ENCODE results near the gene GTF2A1L. TPM values are rescaled to one million over a fixed set of nuclear protein-coding genes. Genes with fewer than 3 reads are reported as not detected.

GTF2A1L gene
- total RNA-seq (2021; ENCODE audit: unreplicated experiment) (0.22 TPM), Bru-seq, nascent RNA (percentile 29 among the genes with signal in this experiment), BruChase-seq, experiment 1, labeled RNA remaining after a 6-hour chase (not detected), BruChase-seq, experiment 2, labeled RNA remaining after a 2-hour chase (not detected)
- polyA plus RNA-seq (2012) = not detected in 2 replicates
- long read RNA-seq = 0 reads

GRCh38 chr2:48617618-48618017, at the start of gene GTF2A1L:
TSS of gene GTF2A1L (plus strand) at chr2:48617856. CDS start at chr2:48617875, 19 bp downstream.
- Histone ChIP-seq H3K9me2 (ENCODE audit: insufficient read depth) (no peaks in the 10 kb centered on the region), H3K27ac (ENCODE audit: low read depth, low read length) (no peak within 1 kb of the TSS), H3K4me3 (replicated peaks in 1 of 2; ENCODE audit: low read depth in 1 of 2, low read length in 2 of 2) (no peak within 1 kb of the TSS), H3K4me1 (ENCODE audit: control insufficient read depth in 1 of 2, insufficient read depth in 2 of 2, low read length in 2 of 2) (no peaks in the 10 kb centered on the region), H3K36me3 (ENCODE audit: control insufficient read depth in 1 of 2, insufficient read depth in 2 of 2, low read length in 2 of 2) (no peaks in the 10 kb centered on the region), H4K20me1 (ENCODE audit: insufficient read depth) (no peaks in the 10 kb centered on the region), H3K27me3 (ENCODE audit: insufficient read depth, low read length) (no peaks in the 10 kb centered on the region), H3K9me3 (ENCODE audit: control insufficient read depth in 1 of 2, insufficient read depth in 1 of 2, low read depth in 1 of 2, low read length in 2 of 2) (no peaks in the 10 kb centered on the region), H3K9ac (ENCODE audit: low read length) (no peak within 1 kb of the TSS), H2AFZ (ENCODE audit: low read depth, low read length, poor library complexity, severe bottlenecking) (no peak within 1 kb of the TSS), H3K79me2 (ENCODE audit: insufficient read depth, low read length) (no peaks in the 10 kb centered on the region), H3K4me2 (ENCODE audit: low read length) (no peak within 1 kb of the TSS)
- ATAC-seq (no peak), DNase-seq (ENCODE audit: low read depth, low spot score) (no peak)
- CTCF ChIA-PET = no interaction called here
- intact Hi-C loops (cut with micrococcal nuclease) = no loop called here
- BruUV-seq (replicated peaks) = no TSS peak
- TF ChIP-seq ATF3 (IDR thresholded peaks at IDR 0.05) = no peak
- TF ChIP-seq EZH2phosphoT487 (IDR thresholded peaks at IDR 0.05; ENCODE audit: borderline replicate concordance) = no peak
- no peak for TF ChIP-seq SIN3A (IDR thresholded peaks at IDR 0.05; ENCODE audit: low read depth)
- no peak for TF ChIP-seq ELF1 (IDR thresholded peaks at IDR 0.05; ENCODE audit: borderline replicate concordance, low read depth)
- no peak for TF ChIP-seq TCF7L2 (IDR thresholded peaks at IDR 0.05; ENCODE audit: borderline replicate concordance, extremely low read depth, insufficient read depth, insufficient read length)
- TF ChIP-seq YY1 (IDR thresholded peaks at IDR 0.05; ENCODE audit: extremely low read depth, insufficient replicate concordance, low read depth, low read length) = no peak
- TF ChIP-seq ZBTB33 (IDR thresholded peaks at IDR 0.05; ENCODE audit: extremely low read depth, insufficient replicate concordance, low read length) = no peak
- POLR2A ChIA-PET = no interaction called here
- RAD21 ChIA-PET (ENCODE audit: low non-redundant PET in 1 of 2, low total read pairs in 2 of 2, uncharacterized antibody in 2 of 2, unreplicated experiment in 2 of 2) = no interaction called here
